HG02571 (cell line): ENCODE results near the gene HYAL2.
"Not testable (repeated sequence)": the region's sequence is repeated elsewhere in the genome, so short reads cannot be mapped to it uniquely, and the experiment has no call there.

Experiments used
- ATAC-seq: cut with Tn5 transposase; IDR thresholded peaks from one replicate; pipeline ENCODE4 v1.9.1; 2021; ENCODE audit warnings: mild to moderate bottlenecking, moderate library complexity; ENCODE audit not compliant: unreplicated experiment

HYAL2 gene

DNA sequence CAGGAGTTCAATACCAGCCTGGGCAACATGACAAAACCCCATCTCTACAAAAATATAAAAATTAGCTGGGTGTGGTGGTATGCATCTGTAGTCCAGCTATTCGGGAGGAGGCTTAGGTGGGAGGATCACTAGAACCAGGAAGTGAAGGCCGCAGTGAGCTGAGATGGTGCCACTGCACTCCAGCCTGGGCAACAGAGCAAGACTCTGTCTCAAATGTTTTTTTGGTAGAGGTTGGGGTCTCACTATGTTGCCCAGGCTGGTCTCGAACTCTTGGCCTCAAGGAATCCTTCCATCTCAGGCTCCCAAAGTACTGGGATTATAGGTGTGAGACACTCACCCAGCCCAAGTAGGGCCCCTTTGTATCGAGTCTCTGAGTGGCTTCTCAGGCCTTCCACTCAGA, 28.5 kb downstream of the HYAL2 start:
- no peak for ATAC-seq

GRCh38 chr3:50293079-50293801, 29.3 kb downstream of the HYAL2 start:
- no peak for ATAC-seq

DNA sequence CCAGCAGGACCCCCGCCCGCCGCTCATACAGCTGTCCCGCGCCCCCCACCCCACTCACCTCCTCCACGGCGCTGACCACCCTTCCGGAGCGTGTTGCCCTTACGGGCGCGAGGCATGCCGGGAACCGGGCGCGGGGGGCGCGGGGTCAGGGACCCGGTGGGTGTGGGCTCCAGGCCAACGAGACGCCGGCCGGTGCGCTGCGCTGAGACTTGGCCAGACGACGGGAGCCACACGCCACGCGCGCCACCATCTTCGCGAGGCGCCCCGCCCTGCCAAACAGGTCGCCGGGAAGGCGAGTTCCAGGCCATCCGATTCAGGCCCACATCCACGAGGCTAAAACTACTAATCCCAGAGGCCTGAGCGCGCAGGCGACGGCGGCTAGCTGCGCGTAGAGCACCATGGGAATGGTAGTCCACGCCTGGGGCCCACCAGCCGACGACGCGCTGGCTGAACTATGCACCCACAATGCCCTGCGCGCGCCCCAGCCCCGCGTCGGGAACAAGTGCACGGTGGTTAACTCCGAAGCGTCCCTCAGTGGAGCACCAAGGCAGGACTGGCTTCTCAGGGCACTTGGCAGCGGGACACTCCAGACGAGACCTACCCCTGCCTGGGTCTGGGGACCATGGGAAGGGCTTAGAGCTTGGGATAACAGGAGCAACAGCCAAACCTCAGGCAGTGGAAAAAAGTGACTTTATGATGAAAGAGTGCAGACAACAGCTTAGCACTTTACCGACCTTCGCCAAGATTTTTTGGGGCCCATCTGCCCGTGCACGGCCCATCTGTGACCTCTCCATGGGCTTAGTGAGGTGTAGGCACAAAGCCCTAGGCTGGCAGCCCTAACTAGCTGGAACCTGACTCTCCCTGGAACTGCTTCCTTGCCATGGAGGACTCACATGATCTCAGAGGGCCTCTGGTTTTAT, 30.1 kb downstream of the HYAL2 start, which contains the start of gene IFRD2:
Gene IFRD2 (minus strand): TSS at position 271 of the 920 bp plus-strand sequence. CDS start 155 bp downstream, at position 116.
- ATAC-seq = peak; percentile 83

DNA sequence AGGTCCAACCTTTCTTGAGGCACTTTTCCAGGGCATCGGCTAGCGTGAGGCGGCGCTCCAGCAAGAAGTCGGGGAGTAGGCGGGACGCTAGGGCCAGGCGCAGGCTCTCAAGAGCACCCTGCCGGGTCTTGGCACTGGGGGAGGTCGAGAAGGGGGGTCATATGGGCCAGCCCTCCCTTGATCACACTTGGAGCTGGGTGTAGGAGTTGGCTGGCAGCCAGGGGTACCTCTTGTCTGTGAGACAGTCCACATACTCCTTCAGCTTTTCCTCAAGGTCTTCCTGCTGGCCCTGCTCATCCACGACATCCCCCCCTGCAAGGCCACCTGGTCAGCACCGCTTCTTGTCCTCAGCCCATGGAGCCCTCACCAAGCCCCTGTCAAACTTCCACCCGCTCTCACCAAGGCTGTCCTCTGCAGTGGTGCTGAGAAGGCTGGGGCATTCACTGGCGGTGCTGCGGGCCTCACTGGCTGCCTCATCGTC, 32.3 kb downstream of the HYAL2 start:
- no peak for ATAC-seq

DNA sequence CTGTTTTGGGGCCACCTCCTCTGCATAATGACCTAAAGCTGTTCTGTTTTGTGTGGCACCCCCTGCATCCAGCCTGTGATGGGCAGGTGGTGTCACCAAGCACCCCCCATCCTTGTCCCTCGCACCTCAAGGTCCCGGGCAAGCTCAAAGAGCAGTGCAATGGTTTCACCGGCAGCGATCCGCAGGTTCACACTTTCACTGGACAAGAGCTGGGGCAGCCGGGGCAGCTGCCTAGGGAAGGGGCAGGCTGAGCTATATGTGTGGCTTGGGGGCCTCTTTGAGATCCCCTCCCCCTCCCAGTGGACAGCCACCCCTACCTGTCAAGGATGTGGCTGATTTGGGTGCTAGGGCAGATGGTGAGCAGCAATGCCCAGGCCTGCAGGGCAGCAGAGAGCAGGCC, 33.4 kb downstream of the HYAL2 start:
- no peak for ATAC-seq

GRCh38 chr3:50288387-50289007, 34.0 kb downstream of the HYAL2 start:
- ATAC-seq = no peak

DNA sequence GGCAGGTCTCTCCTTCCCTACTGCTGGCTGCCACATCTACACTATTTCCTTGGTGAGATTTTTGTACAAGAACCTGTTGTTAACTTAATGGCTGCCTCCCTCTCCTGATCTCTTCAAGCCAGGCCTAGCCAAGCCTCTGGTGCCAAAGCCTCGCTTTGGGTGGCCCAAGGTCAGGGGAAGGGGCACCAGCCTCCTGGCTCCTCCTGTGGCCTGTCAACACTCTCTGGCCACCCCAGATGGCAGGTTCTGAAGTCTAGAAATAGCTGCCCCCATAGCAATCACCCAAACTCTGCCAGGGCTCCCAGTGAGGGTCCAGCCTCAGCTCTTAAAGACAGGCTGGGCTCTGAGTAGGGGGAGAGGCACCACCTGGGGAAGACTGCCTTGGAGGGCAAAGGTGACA, 35.3 kb downstream of the HYAL2 start:
- no peak for ATAC-seq

GRCh38 chr3:50286322-50287227, 36.0 kb downstream of the HYAL2 start:
- ATAC-seq = no peak

GRCh38 chr3:50284121-50284520, 38.4 kb downstream of the HYAL2 start:
- ATAC-seq = not testable (repeated sequence)

- ATAC-seq = no peak
Measured at GRCh38 chr3:50279255-50280016, 43.1 kb downstream of the HYAL2 start.

DNA sequence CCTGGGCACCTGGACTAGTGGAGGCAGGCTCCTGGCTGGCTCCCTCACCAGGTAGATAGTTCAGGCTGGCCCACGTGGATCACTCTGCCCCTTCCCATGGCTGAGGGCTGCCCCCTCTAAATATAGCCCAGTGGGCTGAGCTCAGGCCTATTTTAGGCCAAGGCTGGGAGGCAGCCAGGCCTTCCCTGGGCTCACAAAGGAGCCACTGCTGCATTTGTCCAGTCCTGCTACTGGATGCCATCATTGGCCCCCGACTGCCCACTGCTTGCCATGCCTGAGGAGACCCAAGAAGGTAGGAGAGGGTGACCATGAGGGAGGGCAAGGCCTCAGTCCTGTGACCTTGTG, 43.7 kb downstream of the HYAL2 start, which contains the start of gene LSMEM2:
Gene LSMEM2 (plus strand): TSS at position 208 of the 345 bp plus-strand sequence. CDS start 27 bp downstream, at position 235.
- ATAC-seq = no peak

DNA sequence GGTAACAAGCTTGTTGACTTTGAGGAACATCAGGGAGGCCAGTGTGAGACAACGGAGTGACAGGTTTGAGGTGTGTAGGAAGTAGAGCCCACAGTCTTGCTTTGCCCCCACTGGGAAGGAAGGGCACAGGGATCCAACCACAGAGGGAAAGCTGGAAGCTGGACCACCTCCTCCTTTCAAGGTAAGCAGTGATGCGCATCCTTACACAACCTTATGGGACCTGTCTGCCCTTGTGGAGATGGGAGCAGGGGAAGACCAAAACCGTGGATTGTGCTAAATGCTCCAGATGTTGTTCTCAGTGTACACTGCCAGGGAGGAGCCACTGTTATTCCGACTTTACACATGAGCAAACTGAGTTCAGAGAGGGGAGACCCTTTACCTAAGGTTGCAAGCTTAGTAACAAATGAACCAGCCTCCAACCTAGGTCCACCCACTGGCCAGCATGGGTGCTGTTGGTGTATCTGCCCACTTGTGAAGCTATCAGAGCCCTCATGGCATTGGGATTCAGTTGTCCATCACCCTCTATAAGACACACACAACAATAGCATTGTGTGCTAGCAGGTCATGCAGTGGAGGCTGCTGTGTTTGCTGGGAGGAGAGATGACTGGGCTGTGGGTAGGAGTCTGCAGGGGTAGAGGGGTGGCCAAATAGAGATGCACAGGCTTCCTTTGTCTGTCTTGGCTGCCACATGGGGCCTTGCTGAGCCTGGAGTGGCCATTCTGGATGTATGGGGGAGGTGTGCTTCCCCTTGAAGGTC, 44.2 kb downstream of the HYAL2 start:
- no peak for ATAC-seq

DNA sequence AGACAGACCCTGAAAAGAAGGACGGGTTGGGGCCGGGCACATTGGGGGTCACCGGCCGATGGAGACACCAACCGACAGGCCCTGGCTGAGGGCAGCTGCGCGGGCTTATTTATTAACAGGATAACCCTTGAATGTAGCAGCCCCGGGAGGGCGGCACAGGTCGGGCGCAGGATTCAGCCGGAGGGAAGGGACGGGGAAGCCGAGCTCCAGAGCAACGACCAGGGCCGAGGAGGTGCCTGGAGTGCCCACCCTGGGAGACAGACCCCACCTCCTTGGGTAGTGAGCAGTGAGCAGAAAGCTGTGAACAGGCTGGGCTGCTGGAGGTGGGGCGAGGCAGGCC, 45.8 kb downstream of the HYAL2 start:
- ATAC-seq = no peak

DNA sequence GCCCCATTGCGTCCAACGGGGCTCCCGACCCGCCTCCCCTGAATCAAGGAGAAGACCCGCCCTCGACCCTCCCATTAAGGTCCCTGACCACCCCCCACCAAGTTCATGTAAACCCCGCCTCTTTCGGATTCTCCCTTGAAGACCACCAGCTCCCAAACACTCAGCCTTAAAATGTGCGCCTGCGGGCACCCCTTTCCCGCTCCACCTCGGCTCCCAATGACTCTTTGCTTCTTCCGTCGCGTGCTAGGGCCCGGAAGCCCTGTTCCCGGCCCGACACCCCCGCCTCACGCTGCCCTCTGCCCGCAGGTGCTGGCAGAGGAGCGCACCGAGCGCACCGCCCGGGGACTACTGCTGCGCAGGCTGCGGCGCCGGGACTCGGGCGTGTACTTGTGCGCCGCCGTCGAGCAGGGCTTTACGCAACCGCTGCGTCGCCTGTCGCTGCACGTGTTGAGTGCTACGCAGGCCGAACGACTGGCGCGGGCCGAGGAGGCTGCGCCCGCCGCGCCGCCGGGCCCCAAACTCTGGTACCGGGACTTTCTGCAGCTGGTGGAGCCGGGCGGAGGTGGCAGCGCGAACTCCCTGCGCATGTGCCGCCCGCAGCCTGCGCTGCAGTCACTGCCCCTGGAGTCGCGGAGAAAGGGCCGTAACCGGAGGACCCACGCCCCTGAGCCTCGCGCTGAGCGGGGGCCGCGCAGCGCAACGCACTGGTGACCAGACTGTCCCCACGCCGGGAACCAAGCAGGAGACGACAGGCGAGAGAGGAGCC, 46.4 kb downstream of the HYAL2 start:
- ATAC-seq = no peak

GRCh38 chr3:50275141-50275995, 47.2 kb downstream of the HYAL2 start:
- no peak for ATAC-seq

DNA sequence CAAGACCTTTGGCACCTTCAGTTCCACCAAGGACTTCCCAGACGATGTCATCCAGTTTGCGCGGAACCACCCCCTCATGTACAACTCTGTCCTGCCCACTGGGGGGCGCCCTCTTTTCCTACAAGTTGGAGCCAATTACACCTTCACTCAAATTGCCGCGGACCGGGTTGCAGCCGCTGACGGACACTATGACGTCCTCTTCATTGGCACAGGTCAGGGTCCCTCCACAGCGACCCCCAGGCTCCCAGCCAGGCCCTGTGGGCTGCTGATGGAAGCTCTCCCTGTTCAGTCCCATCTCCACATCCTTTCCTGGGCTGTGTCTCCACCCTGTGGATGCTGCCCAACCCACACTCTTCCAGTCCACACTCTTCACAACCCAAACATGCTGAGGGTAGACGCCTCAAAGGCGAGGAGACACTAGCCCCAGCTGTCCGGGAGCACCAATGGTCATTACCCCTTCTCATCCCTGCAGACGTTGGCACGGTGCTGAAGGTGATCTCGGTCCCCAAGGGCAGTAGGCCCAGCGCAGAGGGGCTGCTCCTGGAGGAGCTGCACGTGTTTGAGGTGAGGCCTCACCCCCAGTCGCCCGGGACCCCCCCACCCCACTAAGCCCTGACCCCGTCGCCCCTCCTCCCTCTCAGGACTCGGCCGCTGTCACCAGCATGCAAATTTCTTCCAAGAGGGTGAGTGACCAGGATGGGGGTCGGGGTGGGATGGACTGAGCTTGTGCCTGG, 48.0 kb downstream of the HYAL2 start:
- ATAC-seq = no peak

- no peak for ATAC-seq
Measured at GRCh38 chr3:50273689-50274065, 48.9 kb downstream of the HYAL2 start.
